ENCODE results near the gene DMRT1.

The DMRT1 gene

GRCh38 chr9:952546-952945 is 111.0 kb downstream of the DMRT1 start:
- Histone ChIP-seq H2BK12ac (ENCODE audit: low read length in 2 of 2) (no peak overlapping the region), H2BK5ac (ENCODE audit: low read depth, low read length, poor library complexity, severe bottlenecking) (no peak overlapping the region), H4K91ac (ENCODE audit: low read length) (no peak overlapping the region), H3K4me1 (ENCODE audit: control insufficient read depth, insufficient read depth, low read depth, low read length) (no peaks in the 10 kb centered on the region), H3K14ac (ENCODE audit: low read length in 2 of 2) (no peak overlapping the region), H3K27ac (ENCODE audit: low read length, poor library complexity, severe bottlenecking) (no peak overlapping the region), H3K79me1 (replicated peaks; ENCODE audit: low read length, poor library complexity, severe bottlenecking) (no peaks in the 10 kb centered on the region), H2AK5ac (ENCODE audit: low read length, severe bottlenecking) (no peak overlapping the region), H2BK120ac (ENCODE audit: low read depth, low read length) (no peak overlapping the region), H4K8ac (ENCODE audit: low read length) (no peak overlapping the region), H2BK15ac (ENCODE audit: low read depth, poor library complexity, severe bottlenecking) (no peak overlapping the region), H3K9ac (ENCODE audit: low read length) (no peak overlapping the region), H3K4ac (ENCODE audit: low read depth in 1 of 2, low read length in 2 of 2) (no peak overlapping the region), H3K27me3 (ENCODE audit: control insufficient read depth in 1 of 2, insufficient read depth in 1 of 2, low read length in 2 of 2) (peaks cover 0 to 58% of the 10 kb centered on the region in 2 experiments), H3K4me3 (ENCODE audit: insufficient read depth in 1 of 2, low read depth in 1 of 2, low read length in 2 of 2) (no peak overlapping the region), H3K4me2 (ENCODE audit: low read length, poor library complexity, severe bottlenecking) (no peak overlapping the region), H3K36me3 (ENCODE audit: control insufficient read depth in 1 of 2, insufficient read depth in 2 of 2, low read depth in 1 of 2, low read length in 2 of 2) (no peaks in the 10 kb centered on the region), H3K9me3 (ENCODE audit: control insufficient read depth, low read length) (peaks cover 3% of the 10 kb centered on the region), H2AFZ (ENCODE audit: low read depth, low read length) (no peak overlapping the region), H3K18ac (ENCODE audit: low read depth in 1 of 2, low read length in 2 of 2) (no peak overlapping the region), H3K23ac (ENCODE audit: low read length in 2 of 2) (no peak overlapping the region)
- no peak for DNase-seq
- 78% methylated on average over 1 of the region's 4 CpGs for WGBS

GRCh38 chr9:959105-959504 is 117.6 kb downstream of the DMRT1 start:
- Histone ChIP-seq H2AFZ (ENCODE audit: low read depth, low read length) (no peak overlapping the region), H3K4ac (ENCODE audit: low read depth in 1 of 2, low read length in 2 of 2) (no peak overlapping the region), H2BK12ac (ENCODE audit: low read length in 2 of 2) (no peak overlapping the region), H3K14ac (ENCODE audit: low read length in 2 of 2) (no peak overlapping the region), H3K4me1 (ENCODE audit: control insufficient read depth, insufficient read depth, low read depth, low read length) (no peaks in the 10 kb centered on the region), H3K4me2 (ENCODE audit: low read length, poor library complexity, severe bottlenecking) (no peak overlapping the region), H2AK5ac (ENCODE audit: low read length, severe bottlenecking) (no peak overlapping the region), H2BK120ac (ENCODE audit: low read depth, low read length) (no peak overlapping the region), H4K91ac (ENCODE audit: low read length) (no peak overlapping the region), H3K23ac (ENCODE audit: low read length in 2 of 2) (no peak overlapping the region), H2BK5ac (ENCODE audit: low read depth, low read length, poor library complexity, severe bottlenecking) (no peak overlapping the region), H3K79me1 (replicated peaks; ENCODE audit: low read length, poor library complexity, severe bottlenecking) (no peaks in the 10 kb centered on the region), H3K27ac (ENCODE audit: low read length, poor library complexity, severe bottlenecking) (no peak overlapping the region), H3K36me3 (ENCODE audit: control insufficient read depth in 1 of 2, insufficient read depth in 2 of 2, low read depth in 1 of 2, low read length in 2 of 2) (no peaks in the 10 kb centered on the region), H4K8ac (ENCODE audit: low read length) (no peak overlapping the region), H3K4me3 (ENCODE audit: insufficient read depth in 1 of 2, low read depth in 1 of 2, low read length in 2 of 2) (no peak overlapping the region), H3K9ac (ENCODE audit: low read length) (no peak overlapping the region), H2BK15ac (ENCODE audit: low read depth, poor library complexity, severe bottlenecking) (no peak overlapping the region), H3K18ac (ENCODE audit: low read depth in 1 of 2, low read length in 2 of 2) (no peak overlapping the region), H3K27me3 (ENCODE audit: control insufficient read depth in 1 of 2, insufficient read depth in 1 of 2, low read length in 2 of 2) (peaks cover 8 to 42% of the 10 kb centered on the region in 2 experiments), H3K9me3 (ENCODE audit: control insufficient read depth, low read length) (no peaks in the 10 kb centered on the region)
- DNase-seq: no peak
- 71% methylated on average over 4 of the region's 4 CpGs for WGBS

GRCh38 chr9:959914-960313 is 118.4 kb downstream of the DMRT1 start:
- no peak overlapping the region for H3K4me2 ChIP-seq (ENCODE audit: low read length, poor library complexity, severe bottlenecking)
- H2AFZ ChIP-seq (ENCODE audit: low read depth, low read length): no peak overlapping the region
- no peak overlapping the region for H2BK5ac ChIP-seq (ENCODE audit: low read depth, low read length, poor library complexity, severe bottlenecking)
- no peak overlapping the region for H3K4ac ChIP-seq (ENCODE audit: low read depth in 1 of 2, low read length in 2 of 2)
- H2AK5ac ChIP-seq (ENCODE audit: low read length, severe bottlenecking): no peak overlapping the region
- H3K9me3 ChIP-seq (ENCODE audit: control insufficient read depth, low read length): no peaks in the 10 kb centered on the region
- H3K79me1 ChIP-seq (replicated peaks; ENCODE audit: low read length, poor library complexity, severe bottlenecking): no peaks in the 10 kb centered on the region
- no peaks in the 10 kb centered on the region for H3K36me3 ChIP-seq (ENCODE audit: control insufficient read depth in 1 of 2, insufficient read depth in 2 of 2, low read depth in 1 of 2, low read length in 2 of 2)
- no peak overlapping the region for H3K4me3 ChIP-seq (ENCODE audit: insufficient read depth in 1 of 2, low read depth in 1 of 2, low read length in 2 of 2)
- H2BK12ac ChIP-seq (ENCODE audit: low read length in 2 of 2): no peak overlapping the region
- no peak overlapping the region for H3K9ac ChIP-seq (ENCODE audit: low read length)
- no peak overlapping the region for H2BK15ac ChIP-seq (ENCODE audit: low read depth, poor library complexity, severe bottlenecking)
- H3K27me3 ChIP-seq (ENCODE audit: control insufficient read depth in 1 of 2, insufficient read depth in 1 of 2, low read length in 2 of 2): peaks cover 15 to 46% of the 10 kb centered on the region in 2 experiments
- H3K27ac ChIP-seq (ENCODE audit: low read length, poor library complexity, severe bottlenecking): no peak overlapping the region
- no peak overlapping the region for H3K23ac ChIP-seq (ENCODE audit: low read length in 2 of 2)
- H3K14ac ChIP-seq (ENCODE audit: low read length in 2 of 2): no peak overlapping the region
- no peaks in the 10 kb centered on the region for H3K4me1 ChIP-seq (ENCODE audit: control insufficient read depth, insufficient read depth, low read depth, low read length)
- H4K91ac ChIP-seq (ENCODE audit: low read length): no peak overlapping the region
- DNase-seq: no peak
- no peak overlapping the region for H2BK120ac ChIP-seq (ENCODE audit: low read depth, low read length)
- H3K18ac ChIP-seq (ENCODE audit: low read depth in 1 of 2, low read length in 2 of 2): no peak overlapping the region
- no peak overlapping the region for H4K8ac ChIP-seq (ENCODE audit: low read length)
- WGBS: 87% methylated on average over 4 of the region's 4 CpGs

GRCh38 chr9:962023-962422 is 120.5 kb downstream of the DMRT1 start:
- no peaks in the 10 kb centered on the region for H3K9me3 ChIP-seq (ENCODE audit: control insufficient read depth, low read length)
- no peak overlapping the region for H4K8ac ChIP-seq (ENCODE audit: low read length)
- H2BK120ac ChIP-seq (ENCODE audit: low read depth, low read length): no peak overlapping the region
- DNase-seq: no peak
- H2BK12ac ChIP-seq (ENCODE audit: low read length in 2 of 2): no peak overlapping the region
- no peak overlapping the region for H3K4me3 ChIP-seq (ENCODE audit: insufficient read depth in 1 of 2, low read depth in 1 of 2, low read length in 2 of 2)
- peaks cover 30 to 49% of the 10 kb centered on the region in 2 experiments for H3K27me3 ChIP-seq (ENCODE audit: control insufficient read depth in 1 of 2, insufficient read depth in 1 of 2, low read length in 2 of 2)
- H4K91ac ChIP-seq (ENCODE audit: low read length): no peak overlapping the region
- 58% methylated on average over 6 of the region's 6 CpGs for WGBS
- H3K4me2 ChIP-seq (ENCODE audit: low read length, poor library complexity, severe bottlenecking): no peak overlapping the region
- H2BK15ac ChIP-seq (ENCODE audit: low read depth, poor library complexity, severe bottlenecking): no peak overlapping the region
- no peaks in the 10 kb centered on the region for H3K4me1 ChIP-seq (ENCODE audit: control insufficient read depth, insufficient read depth, low read depth, low read length)
- no peak overlapping the region for H2BK5ac ChIP-seq (ENCODE audit: low read depth, low read length, poor library complexity, severe bottlenecking)
- H3K27ac ChIP-seq (ENCODE audit: low read length, poor library complexity, severe bottlenecking): no peak overlapping the region
- no peak overlapping the region for H2AK5ac ChIP-seq (ENCODE audit: low read length, severe bottlenecking)
- no peaks in the 10 kb centered on the region for H3K79me1 ChIP-seq (replicated peaks; ENCODE audit: low read length, poor library complexity, severe bottlenecking)
- H3K4ac ChIP-seq (ENCODE audit: low read depth in 1 of 2, low read length in 2 of 2): no peak overlapping the region
- H3K9ac ChIP-seq (ENCODE audit: low read length): peak overlapping the region; percentile 42
- no peak overlapping the region for H3K23ac ChIP-seq (ENCODE audit: low read length in 2 of 2)
- H3K14ac ChIP-seq (ENCODE audit: low read length in 2 of 2): no peak overlapping the region
- H3K18ac ChIP-seq (ENCODE audit: low read depth in 1 of 2, low read length in 2 of 2): no peak overlapping the region
- no peaks in the 10 kb centered on the region for H3K36me3 ChIP-seq (ENCODE audit: control insufficient read depth in 1 of 2, insufficient read depth in 2 of 2, low read depth in 1 of 2, low read length in 2 of 2)
- no peak overlapping the region for H2AFZ ChIP-seq (ENCODE audit: low read depth, low read length)
